Measurements from ENCODE around the gene DLGAP4.

The DLGAP4 gene

GRCh38 chr20:36304786-36305495 lies 1.2 kb upstream of the DLGAP4 start:
- ATAC-seq, result no peak
- no peak for TF ChIP-seq PPARA (CRISPR knock-in tag; IDR thresholded peaks at IDR 0.05; ENCODE audit: borderline replicate concordance)
- 0 out of 2 replicates have a peak, but pooled peaks have one; percentile 73 for TF ChIP-seq ZFP3 (CRISPR knock-in tag; IDR thresholded peaks at IDR 0.05)

- ATAC-seq, result no peak
Observed at GRCh38 chr20:36306553-36307411, 643 bp downstream of the DLGAP4 start.

More at GRCh38 chr20:36306553-36307411, 643 bp downstream of the DLGAP4 start:
- no peak for TF ChIP-seq PPARA (CRISPR knock-in tag; IDR thresholded peaks at IDR 0.05; ENCODE audit: borderline replicate concordance)
- no peak for TF ChIP-seq GLIS3 (CRISPR knock-in tag; IDR thresholded peaks at IDR 0.05)
- no peak for TF ChIP-seq OSR1 (CRISPR knock-in tag; IDR thresholded peaks at IDR 0.05)
- TF ChIP-seq CSRNP3 (CRISPR knock-in tag; IDR thresholded peaks at IDR 0.05), result no peak
- no peak for TF ChIP-seq ZNF8 (CRISPR knock-in tag; IDR thresholded peaks at IDR 0.05)
- TF ChIP-seq TOX (CRISPR knock-in tag; IDR thresholded peaks at IDR 0.05; ENCODE audit: borderline replicate concordance), result no peak
- TF ChIP-seq ISL1 (CRISPR knock-in tag; IDR thresholded peaks at IDR 0.05), result no peak
- TF ChIP-seq POU6F1 (CRISPR knock-in tag; IDR thresholded peaks at IDR 0.05; ENCODE audit: borderline replicate concordance, low read depth), result no peak
- TF ChIP-seq TCF4 (CRISPR knock-in tag; IDR thresholded peaks at IDR 0.05; ENCODE audit: borderline replicate concordance), result no peak
- TF ChIP-seq ZFP30 (CRISPR knock-in tag; IDR thresholded peaks at IDR 0.05), result no peak
- TF ChIP-seq ZC3H10 (CRISPR knock-in tag; IDR thresholded peaks at IDR 0.05), result no peak
- TF ChIP-seq RARB (CRISPR knock-in tag; IDR thresholded peaks at IDR 0.05), result no peak
- no peak for TF ChIP-seq ZNF565 (CRISPR knock-in tag; conservative IDR thresholded peaks at IDR 0.05; ENCODE audit: low read depth)
- TF ChIP-seq SNAI2 (CRISPR knock-in tag; IDR thresholded peaks at IDR 0.05), result no peak
- TF ChIP-seq PATZ1 (CRISPR knock-in tag; IDR thresholded peaks at IDR 0.05; ENCODE audit: borderline replicate concordance), result no peak
- no peak for TF ChIP-seq ZNF70 (CRISPR knock-in tag; IDR thresholded peaks at IDR 0.05)
- TF ChIP-seq TSHZ2 (CRISPR knock-in tag; IDR thresholded peaks at IDR 0.05), result no peak
- no peak for TF ChIP-seq CSDC2 (CRISPR knock-in tag; IDR thresholded peaks at IDR 0.05)
- no peak for TF ChIP-seq ARNTL (CRISPR knock-in tag; IDR thresholded peaks at IDR 0.05; ENCODE audit: borderline replicate concordance, low read depth)

Data from SK-N-SH treated with all-trans-retinoic acid at 6 μM for 48 hours (cell line).